Measurements from ENCODE around the gene NPEPPS.

GRCh38 chr17:47649972-47650524, 119.1 kb downstream of the NPEPPS start:
- no peak for TF ChIP-seq CTCF (IDR thresholded peaks at IDR 0.05; ENCODE audit: insufficient read depth, low read length, poor library complexity, severe bottlenecking)
- TF ChIP-seq EZH2phosphoT487 (conservative IDR thresholded peaks at IDR 0.05; ENCODE audit: low read length): no peak

All from SU-DHL-6 (cell line).